ENCODE measurements around the gene CNTFR. TPM values are rescaled to one million over a fixed set of nuclear protein-coding genes. Genes with fewer than 3 reads are reported as not detected.

Gene CNTFR
- total RNA-seq, 1 donor from 2014 or later = 8.3 TPM

- H3K4me1 ChIP-seq = peaks cover 21% of the 10 kb centered on the region
- TF ChIP-seq POLR2A (IDR thresholded peaks at IDR 0.05) (no peak), CTCF (IDR thresholded peaks at IDR 0.05) (no peak)
- DNase-seq (ENCODE audit: extremely low spot score in 2 of 2) = no peak
- H3K27ac ChIP-seq = no peak overlapping the region
- H3K9me3 ChIP-seq = no peaks in the 10 kb centered on the region
- no peaks in the 10 kb centered on the region for H3K36me3 ChIP-seq
- no peak overlapping the region for H3K4me3 ChIP-seq
- intact Hi-C loops (cut with DNase I) = no loop called here
- no peaks in the 10 kb centered on the region for H3K27me3 ChIP-seq
Observed at GRCh38 chr9:34506623-34507022, 82.9 kb downstream of the CNTFR start.

- TF ChIP-seq CTCF (IDR thresholded peaks at IDR 0.05) (no peak), POLR2A (IDR thresholded peaks at IDR 0.05) (no peak), POLR2AphosphoS5 (IDR thresholded peaks at IDR 0.05; ENCODE audit: insufficient read depth in 1 of 2, low read depth in 1 of 2) (no peak)
- no peaks in the 10 kb centered on the region for H3K9me3 ChIP-seq
- DNase-seq (ENCODE audit: extremely low spot score in 2 of 2) = no peak
- no peak overlapping the region for H3K27ac ChIP-seq
- intact Hi-C loops (cut with DNase I) = no loop called here
- no peaks in the 10 kb centered on the region for H3K27me3 ChIP-seq
- H3K36me3 ChIP-seq = no peaks in the 10 kb centered on the region
- no peak overlapping the region for H3K4me3 ChIP-seq
- peaks cover 25% of the 10 kb centered on the region for H3K4me1 ChIP-seq
Observed at GRCh38 chr9:34505370-34506120, 84.0 kb downstream of the CNTFR start.

- H3K9me3 ChIP-seq = no peaks in the 10 kb centered on the region
- H3K4me1 ChIP-seq = peaks cover 25% of the 10 kb centered on the region
- no peak for TF ChIP-seq POLR2A (IDR thresholded peaks at IDR 0.05)
- TF ChIP-seq CTCF (IDR thresholded peaks at IDR 0.05) = no peak
- TF ChIP-seq POLR2AphosphoS5 (IDR thresholded peaks at IDR 0.05; ENCODE audit: insufficient read depth in 1 of 2, low read depth in 1 of 2) = no peak
- no peaks in the 10 kb centered on the region for H3K36me3 ChIP-seq
- DNase-seq (ENCODE audit: extremely low spot score in 2 of 2) = no peak
- no peaks in the 10 kb centered on the region for H3K27me3 ChIP-seq
- intact Hi-C loops (cut with DNase I) = loop anchor here (5.0 kb wide), 1 partner anchor 51 kb away; no protein-coding TSS in a partner anchor
- H3K27ac ChIP-seq = no peak overlapping the region
- no peak overlapping the region for H3K4me3 ChIP-seq
Observed at GRCh38 chr9:34503406-34503805, 86.1 kb downstream of the CNTFR start.

DNA sequence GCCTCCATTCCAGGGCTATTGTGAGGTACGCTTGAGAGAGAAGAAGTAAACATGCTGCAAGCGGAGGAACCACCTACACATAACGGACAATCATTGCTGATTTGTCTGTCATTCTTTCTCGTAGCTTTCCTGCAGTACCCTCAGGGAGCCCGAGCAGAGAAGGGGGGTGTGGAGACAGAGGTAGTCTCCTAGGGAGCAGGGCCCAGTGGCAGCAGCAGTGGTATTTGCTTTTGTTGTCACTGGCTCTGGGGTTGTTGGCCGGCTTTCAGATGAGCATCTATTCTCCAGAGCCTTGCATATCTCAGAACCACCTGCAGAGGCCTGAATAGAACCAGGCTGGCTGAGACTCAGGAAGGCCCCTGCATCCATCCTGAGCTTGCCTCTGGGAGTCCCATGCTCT lies 86.6 kb downstream of the CNTFR start:
- H3K36me3 ChIP-seq = no peaks in the 10 kb centered on the region
- H3K27me3 ChIP-seq = no peaks in the 10 kb centered on the region
- TF ChIP-seq POLR2AphosphoS5 (IDR thresholded peaks at IDR 0.05; ENCODE audit: insufficient read depth in 1 of 2, low read depth in 1 of 2) (no peak), CTCF (IDR thresholded peaks at IDR 0.05) (no peak), POLR2A (IDR thresholded peaks at IDR 0.05) (no peak)
- intact Hi-C loops (cut with DNase I) = loop anchor here (5.0 kb wide), 1 partner anchor 51 kb away; no protein-coding TSS in a partner anchor
- peak overlapping the region; percentile 19 for H3K27ac ChIP-seq
- no peak overlapping the region for H3K4me3 ChIP-seq
- DNase-seq (ENCODE audit: extremely low spot score in 2 of 2) = no peak
- peaks cover 25% of the 10 kb centered on the region for H3K4me1 ChIP-seq
- H3K9me3 ChIP-seq = no peaks in the 10 kb centered on the region

- Histone ChIP-seq H3K4me1 (peaks cover 25% of the 10 kb centered on the region), H3K9me3 (no peaks in the 10 kb centered on the region), H3K27me3 (no peaks in the 10 kb centered on the region), H3K4me3 (no peak overlapping the region), H3K27ac (peak overlapping the region; percentile 19), H3K36me3 (no peaks in the 10 kb centered on the region)
- intact Hi-C loops (cut with DNase I) = loop anchor here (5.0 kb wide), 1 partner anchor 50 kb away; no protein-coding TSS in a partner anchor
- no peak for TF ChIP-seq POLR2AphosphoS5 (IDR thresholded peaks at IDR 0.05; ENCODE audit: insufficient read depth in 1 of 2, low read depth in 1 of 2)
- no peak for DNase-seq (ENCODE audit: extremely low spot score in 2 of 2)
Observed at GRCh38 chr9:34502471-34502870, 87.1 kb downstream of the CNTFR start.
